ENCODE measurements around the gene ROCK2.

Gene ROCK2

GRCh38 chr2:11344342-11344955 lies at the start of gene ROCK2:
TSS of gene ROCK2 (minus strand) at chr2:11344636. CDS start at chr2:11344136, 500 bp downstream.
- no peak for DNase-seq (ENCODE audit: low read depth, low spot score)

GRCh38 chr2:11393711-11394236 lies 49.3 kb upstream of the ROCK2 start:
- no peak for DNase-seq (ENCODE audit: low read depth, low spot score)

- DNase-seq (ENCODE audit: low read depth, low spot score) = no peak
Measured at GRCh38 chr2:11391942-11392266, 47.5 kb upstream of the ROCK2 start.

GRCh38 chr2:11390399-11390658 lies 45.9 kb upstream of the ROCK2 start:
- DNase-seq (ENCODE audit: low read depth, low spot score) = no peak

GRCh38 chr2:11389551-11390398 lies 45.3 kb upstream of the ROCK2 start:
- DNase-seq (ENCODE audit: low read depth, low spot score) = no peak

- DNase-seq (ENCODE audit: low read depth, low spot score) = no peak
Measured at GRCh38 chr2:11389052-11389420, 44.6 kb upstream of the ROCK2 start.

GRCh38 chr2:11388262-11389051 lies 44.0 kb upstream of the ROCK2 start:
- no peak for DNase-seq (ENCODE audit: low read depth, low spot score)

GRCh38 chr2:11387843-11388242 lies 43.4 kb upstream of the ROCK2 start:
- DNase-seq (ENCODE audit: low read depth, low spot score) = no peak

GRCh38 chr2:11387100-11387390 lies 42.6 kb upstream of the ROCK2 start:
- no peak for DNase-seq (ENCODE audit: low read depth, low spot score)

GRCh38 chr2:11385847-11386246 lies 41.4 kb upstream of the ROCK2 start:
- no peak for DNase-seq (ENCODE audit: low read depth, low spot score)

GRCh38 chr2:11385216-11385615 lies 40.8 kb upstream of the ROCK2 start:
- no peak for DNase-seq (ENCODE audit: low read depth, low spot score)

- no peak for DNase-seq (ENCODE audit: low read depth, low spot score)
Measured at GRCh38 chr2:11379558-11379957, 35.1 kb upstream of the ROCK2 start.

- DNase-seq (ENCODE audit: low read depth, low spot score) = no peak
Measured at GRCh38 chr2:11377928-11378545, 33.6 kb upstream of the ROCK2 start.

GRCh38 chr2:11376071-11376470 lies 31.6 kb upstream of the ROCK2 start:
- no peak for DNase-seq (ENCODE audit: low read depth, low spot score)

GRCh38 chr2:11375689-11376027 lies 31.2 kb upstream of the ROCK2 start:
- DNase-seq (ENCODE audit: low read depth, low spot score) = no peak

GRCh38 chr2:11375025-11375688 lies 30.7 kb upstream of the ROCK2 start:
- no peak for DNase-seq (ENCODE audit: low read depth, low spot score)

- no peak for DNase-seq (ENCODE audit: low read depth, low spot score)
Measured at GRCh38 chr2:11373096-11373495, 28.7 kb upstream of the ROCK2 start.

GRCh38 chr2:11371092-11371937 lies 26.9 kb upstream of the ROCK2 start:
- DNase-seq (ENCODE audit: low read depth, low spot score) = no peak

GRCh38 chr2:11370377-11371091 lies 26.1 kb upstream of the ROCK2 start:
- no peak for DNase-seq (ENCODE audit: low read depth, low spot score)

- no peak for DNase-seq (ENCODE audit: low read depth, low spot score)
Measured at GRCh38 chr2:11368059-11368572, 23.7 kb upstream of the ROCK2 start.
